ENCODE data around the gene MORN4.
"Not testable (repeated sequence)": the region's sequence is repeated elsewhere in the genome, so short reads cannot be mapped to it uniquely, and the experiment has no call there.

The MORN4 gene

DNA sequence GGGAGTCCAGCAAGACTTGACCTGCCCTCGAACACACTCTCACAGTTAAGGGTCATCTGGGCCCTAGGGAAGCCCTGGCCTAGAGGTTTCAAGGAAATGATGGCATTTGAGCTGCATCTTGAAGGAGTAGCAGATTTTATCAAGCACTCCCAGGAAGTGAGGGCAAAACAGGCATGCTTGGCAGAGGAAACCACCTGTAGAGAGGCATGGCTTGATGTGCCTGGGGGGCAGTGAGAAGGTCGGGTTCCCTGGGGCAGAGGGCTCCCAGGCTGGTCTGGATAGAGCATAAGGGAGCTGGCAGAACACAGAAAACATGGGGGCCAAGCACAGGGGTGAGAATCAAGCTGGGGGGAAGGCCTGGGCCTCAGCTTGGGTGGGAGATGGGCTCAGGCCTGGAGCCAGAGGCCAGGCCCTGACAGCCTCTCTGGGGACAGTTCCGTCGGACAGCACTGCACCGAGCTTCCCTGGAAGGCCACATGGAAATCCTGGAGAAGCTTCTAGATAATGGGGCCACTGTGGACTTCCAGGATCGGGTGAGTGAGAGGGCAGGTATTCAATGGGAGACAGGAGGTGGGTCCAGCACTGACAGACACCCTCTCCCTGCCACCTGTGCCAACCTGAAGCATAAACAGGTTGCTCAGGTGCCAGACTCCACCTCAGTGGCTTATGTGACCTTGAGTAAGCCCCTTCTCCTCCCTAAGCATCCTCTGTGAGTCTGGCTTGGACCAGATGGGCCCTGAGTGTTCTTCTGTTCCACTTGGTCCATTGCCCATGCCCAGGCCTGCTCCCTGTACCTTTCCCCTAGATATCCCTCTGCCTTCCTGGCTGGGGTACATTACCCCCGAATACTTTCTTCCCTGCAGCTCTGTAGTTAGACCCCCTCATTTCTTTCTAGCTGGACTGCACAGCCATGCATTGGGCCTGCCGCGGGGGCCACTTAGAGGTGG, 52.6 kb downstream of the MORN4 start:
- DNase-seq (ENCODE audit: low read depth), result no peak
- TF ChIP-seq, protein P1, sequence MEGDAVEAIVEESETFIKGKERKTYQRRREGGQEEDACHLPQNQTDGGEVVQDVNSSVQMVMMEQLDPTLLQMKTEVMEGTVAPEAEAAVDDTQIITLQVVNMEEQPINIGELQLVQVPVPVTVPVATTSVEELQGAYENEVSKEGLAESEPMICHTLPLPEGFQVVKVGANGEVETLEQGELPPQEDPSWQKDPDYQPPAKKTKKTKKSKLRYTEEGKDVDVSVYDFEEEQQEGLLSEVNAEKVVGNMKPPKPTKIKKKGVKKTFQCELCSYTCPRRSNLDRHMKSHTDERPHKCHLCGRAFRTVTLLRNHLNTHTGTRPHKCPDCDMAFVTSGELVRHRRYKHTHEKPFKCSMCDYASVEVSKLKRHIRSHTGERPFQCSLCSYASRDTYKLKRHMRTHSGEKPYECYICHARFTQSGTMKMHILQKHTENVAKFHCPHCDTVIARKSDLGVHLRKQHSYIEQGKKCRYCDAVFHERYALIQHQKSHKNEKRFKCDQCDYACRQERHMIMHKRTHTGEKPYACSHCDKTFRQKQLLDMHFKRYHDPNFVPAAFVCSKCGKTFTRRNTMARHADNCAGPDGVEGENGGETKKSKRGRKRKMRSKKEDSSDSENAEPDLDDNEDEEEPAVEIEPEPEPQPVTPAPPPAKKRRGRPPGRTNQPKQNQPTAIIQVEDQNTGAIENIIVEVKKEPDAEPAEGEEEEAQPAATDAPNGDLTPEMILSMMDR (conservative IDR thresholded peaks at IDR 0.05; ENCODE audit: low read depth, low read length), result no peak
- no peak overlapping the region for H3K4me3 ChIP-seq (ENCODE audit: low read length)

DNA sequence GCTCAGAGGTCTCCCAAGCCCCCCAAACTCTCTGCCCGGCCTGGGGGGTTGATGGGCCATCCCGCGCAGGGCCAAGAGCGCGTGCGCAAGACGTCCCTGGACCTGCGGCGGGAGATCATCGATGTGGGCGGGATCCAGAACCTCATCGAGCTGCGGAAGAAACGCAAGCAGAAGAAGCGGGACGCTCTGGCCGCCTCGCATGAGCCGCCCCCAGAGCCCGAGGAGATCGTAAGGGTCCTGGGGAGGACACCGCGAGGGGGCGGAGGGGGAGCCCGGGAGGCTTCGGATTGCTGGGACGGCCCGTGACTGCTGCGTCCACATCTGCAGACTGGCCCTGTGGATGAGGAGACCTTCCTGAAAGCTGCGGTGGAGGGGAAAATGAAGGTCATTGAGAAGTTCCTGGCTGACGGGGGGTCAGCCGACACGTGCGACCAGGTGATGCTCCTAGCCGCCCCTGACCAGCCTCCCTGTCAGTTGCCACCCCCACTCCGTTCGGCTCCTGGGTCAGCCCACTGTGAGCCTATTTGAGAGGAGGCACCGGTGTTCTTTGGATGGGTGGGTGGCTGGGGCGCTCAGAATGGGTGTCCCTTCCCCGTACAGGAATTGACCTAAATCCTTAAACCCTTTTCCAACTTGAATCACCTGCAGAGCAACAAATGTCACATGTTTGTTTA, 55.0 kb downstream of the MORN4 start:
- H3K4me3 ChIP-seq (ENCODE audit: low read length), result peak overlapping the region; percentile 8
- TF ChIP-seq, protein P1 (conservative IDR thresholded peaks at IDR 0.05; ENCODE audit: low read depth, low read length), result no peak
- no peak for DNase-seq (ENCODE audit: low read depth)

DNA sequence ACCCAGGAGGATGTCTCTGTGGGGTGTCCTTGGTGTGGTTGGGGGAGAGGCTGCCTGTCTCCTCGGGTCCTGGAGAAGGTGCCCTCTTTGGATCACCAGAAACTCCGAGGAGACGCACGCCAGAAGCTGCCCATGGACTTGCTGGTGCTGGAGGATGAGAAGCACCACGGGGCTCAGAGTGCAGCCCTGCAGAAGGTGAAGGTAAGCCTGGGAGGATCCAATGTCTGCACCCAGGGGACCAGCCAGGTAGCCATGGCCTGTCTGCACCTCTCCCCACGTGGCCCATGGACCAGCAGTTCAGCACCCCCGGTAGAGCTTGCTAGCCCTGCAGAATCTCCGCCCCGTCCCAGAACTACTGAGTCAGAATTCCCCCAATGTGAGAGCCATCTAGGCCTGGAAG, 55.6 kb downstream of the MORN4 start:
- TF ChIP-seq, protein P1 (conservative IDR thresholded peaks at IDR 0.05; ENCODE audit: low read depth, low read length), result no peak
- no peak for DNase-seq (ENCODE audit: low read depth)
- no peak overlapping the region for H3K4me3 ChIP-seq (ENCODE audit: low read length)

DNA sequence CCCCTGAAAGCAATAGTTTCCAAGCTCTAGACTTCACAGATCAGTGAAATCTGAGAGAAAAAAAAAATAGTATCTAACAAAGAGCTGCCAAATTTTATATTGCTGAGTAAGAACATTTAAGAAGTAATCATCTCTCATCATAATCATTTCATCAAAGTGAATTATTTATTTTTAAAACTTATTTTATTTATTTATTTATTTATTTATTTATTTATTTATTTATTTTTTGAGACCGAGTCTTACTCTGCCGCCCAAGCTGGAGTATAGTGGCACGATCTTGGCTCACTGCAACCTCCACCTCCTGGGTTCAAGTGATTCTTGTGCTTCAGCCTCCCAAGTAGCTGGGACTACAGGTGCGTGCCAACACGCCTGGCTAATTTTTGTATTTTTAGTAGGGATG, 56.8 kb downstream of the MORN4 start:
- not testable (repeated sequence) for H3K4me3 ChIP-seq (ENCODE audit: low read length); DNase-seq (ENCODE audit: low read depth)

DNA sequence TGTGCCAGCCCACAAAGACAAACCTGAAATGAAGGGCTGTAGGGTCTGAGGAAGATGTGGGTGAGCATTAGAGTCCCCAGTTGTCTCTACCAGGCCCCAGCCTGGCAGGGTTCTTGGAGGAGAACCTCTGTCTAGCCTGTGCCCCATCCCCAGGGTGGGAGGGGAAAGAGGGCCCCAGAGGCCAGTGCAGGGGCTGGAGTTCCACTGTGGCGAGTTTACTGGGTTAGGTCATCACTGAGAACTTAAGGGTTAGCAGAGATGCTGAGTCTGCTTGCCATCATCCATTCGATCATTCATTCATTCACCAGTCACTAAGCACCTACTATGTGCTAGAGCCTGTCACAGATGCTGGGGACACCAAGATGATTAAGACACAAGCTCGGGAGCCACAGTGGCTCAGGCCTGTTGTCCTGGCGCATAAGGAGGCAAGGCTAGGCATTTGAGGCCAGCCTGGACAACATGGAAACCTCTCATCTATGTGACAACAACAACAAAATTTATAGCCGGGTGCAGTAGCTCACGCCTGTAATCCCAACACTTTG, 58.1 kb downstream of the MORN4 start:
- TF ChIP-seq, protein P1 (conservative IDR thresholded peaks at IDR 0.05; ENCODE audit: low read depth, low read length), result no peak
- no peak overlapping the region for H3K4me3 ChIP-seq (ENCODE audit: low read length)
- no peak for DNase-seq (ENCODE audit: low read depth)

DNA sequence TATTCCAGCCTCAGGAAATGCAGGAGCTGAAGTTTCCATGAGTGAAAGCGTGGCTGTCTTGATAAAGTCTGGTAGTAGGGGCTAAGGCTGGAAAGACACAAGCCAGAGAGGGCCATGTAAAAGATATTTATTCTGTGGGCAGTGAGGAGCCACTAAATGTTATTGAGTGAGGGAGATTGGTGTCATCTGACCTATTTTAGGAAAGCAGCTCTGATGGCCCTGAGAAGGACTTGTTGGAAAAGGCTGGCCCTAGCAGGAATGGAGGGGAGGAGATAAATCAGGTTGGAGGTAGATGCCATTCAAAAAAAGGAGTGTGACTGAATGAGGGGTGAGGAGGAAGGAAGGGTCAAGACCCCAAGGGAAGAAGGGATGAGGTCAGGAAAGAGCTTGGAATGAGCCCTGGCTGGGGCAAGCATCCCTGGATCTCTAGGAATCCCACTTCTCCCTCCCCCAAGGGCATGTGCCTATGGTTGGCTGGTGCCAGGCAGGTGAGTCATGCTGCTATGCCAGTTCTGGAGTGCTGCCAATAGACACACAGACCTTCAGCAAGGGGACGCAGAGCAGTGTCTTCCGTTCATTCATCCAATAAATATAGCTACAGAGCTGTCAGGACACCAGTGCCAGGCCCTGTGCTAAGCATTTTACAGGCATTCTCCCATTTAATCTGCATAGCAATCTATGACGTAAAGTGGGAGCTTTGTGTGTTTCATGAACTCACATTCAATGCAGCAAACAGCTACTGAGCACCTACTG, 58.8 kb downstream of the MORN4 start:
- H3K4me3 ChIP-seq (ENCODE audit: low read length), result no peak overlapping the region
- DNase-seq (ENCODE audit: low read depth), result peak; percentile 91
- TF ChIP-seq, protein P1 (conservative IDR thresholded peaks at IDR 0.05; ENCODE audit: low read depth, low read length), result no peak

DNA sequence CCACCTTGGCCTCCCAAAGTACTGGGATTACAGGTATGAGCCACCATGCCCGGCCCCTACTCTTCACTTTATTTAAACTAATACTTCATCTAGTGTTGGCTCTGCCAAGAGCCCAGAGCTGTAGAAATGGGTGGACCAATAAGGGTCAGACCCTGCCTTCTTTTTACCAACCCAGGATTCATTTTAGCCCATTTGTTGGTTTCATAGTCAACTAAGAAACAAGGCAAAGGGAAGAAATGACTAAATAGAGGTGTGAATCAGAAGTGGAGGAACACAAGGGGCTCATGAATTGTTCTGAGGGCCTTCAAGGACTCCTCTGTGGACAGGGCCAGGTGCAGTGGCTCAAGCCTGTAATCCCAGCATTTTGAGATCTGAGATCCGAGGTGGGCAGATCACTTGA, 59.6 kb downstream of the MORN4 start:
- TF ChIP-seq, protein P1 (conservative IDR thresholded peaks at IDR 0.05; ENCODE audit: low read depth, low read length), result no peak
- DNase-seq (ENCODE audit: low read depth), result no peak
- H3K4me3 ChIP-seq (ENCODE audit: low read length), result no peak overlapping the region

Measured in retinal pigment epithelial cell (primary cell).